Adrenal gland (tissue), 5 donors: ENCODE results near the gene LCA5.

ENCODE experiments used
- POLR2A ChIP-seq, 2 donors: fragments of 450-650 bp; IDR thresholded peaks; one replicate each; pipeline ENCODE4 v1.6.1; 2017; ENCODE audit warnings: antibody characterized with exemption in 2 of 2, mild to moderate bottlenecking in 2 of 2, moderate library complexity in 1 of 2
- TF ChIP-seq, protein P1 (sequence below), 6 experiments: fragments of 450-650 bp in 4 of 6; fragments of 200-600 bp in 2 of 6; sonication (generic) in 1 of 6; IDR thresholded peaks; 1 replicate in 5 of 6; 2 replicates in 1 of 6; pipeline versions ENCODE4 v1.5.1 to v1.8.0; 2016 to 2021; ENCODE audit warnings: antibody characterized with exemption in 6 of 6, mild to moderate bottlenecking in 2 of 6, moderate library complexity in 1 of 6
- donor health status: DM: no; HTN: no; CAD: no.

DNA sequence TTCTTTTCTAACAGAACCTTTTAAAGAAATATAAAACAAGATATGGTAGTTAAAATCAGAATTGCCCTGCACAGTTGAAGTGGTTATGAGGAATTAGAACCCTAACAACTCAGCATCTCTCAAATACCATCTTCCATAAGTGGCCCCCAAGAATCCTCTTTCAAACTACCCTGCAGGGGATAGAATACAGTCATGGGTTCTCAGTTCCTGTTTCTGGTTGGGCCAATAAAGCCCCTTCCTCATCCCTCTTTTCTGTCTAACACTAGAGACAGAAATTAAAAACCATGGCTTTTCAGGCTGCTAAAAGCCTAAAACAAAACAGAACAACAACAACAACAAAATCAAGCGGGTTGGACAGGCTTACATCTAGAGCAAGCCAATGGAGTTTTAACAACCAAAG, 6.7 kb upstream of the LCA5 start:
- TF ChIP-seq POLR2A (IDR thresholded peaks at IDR 0.05): no peak
- TF ChIP-seq, protein P1, sequence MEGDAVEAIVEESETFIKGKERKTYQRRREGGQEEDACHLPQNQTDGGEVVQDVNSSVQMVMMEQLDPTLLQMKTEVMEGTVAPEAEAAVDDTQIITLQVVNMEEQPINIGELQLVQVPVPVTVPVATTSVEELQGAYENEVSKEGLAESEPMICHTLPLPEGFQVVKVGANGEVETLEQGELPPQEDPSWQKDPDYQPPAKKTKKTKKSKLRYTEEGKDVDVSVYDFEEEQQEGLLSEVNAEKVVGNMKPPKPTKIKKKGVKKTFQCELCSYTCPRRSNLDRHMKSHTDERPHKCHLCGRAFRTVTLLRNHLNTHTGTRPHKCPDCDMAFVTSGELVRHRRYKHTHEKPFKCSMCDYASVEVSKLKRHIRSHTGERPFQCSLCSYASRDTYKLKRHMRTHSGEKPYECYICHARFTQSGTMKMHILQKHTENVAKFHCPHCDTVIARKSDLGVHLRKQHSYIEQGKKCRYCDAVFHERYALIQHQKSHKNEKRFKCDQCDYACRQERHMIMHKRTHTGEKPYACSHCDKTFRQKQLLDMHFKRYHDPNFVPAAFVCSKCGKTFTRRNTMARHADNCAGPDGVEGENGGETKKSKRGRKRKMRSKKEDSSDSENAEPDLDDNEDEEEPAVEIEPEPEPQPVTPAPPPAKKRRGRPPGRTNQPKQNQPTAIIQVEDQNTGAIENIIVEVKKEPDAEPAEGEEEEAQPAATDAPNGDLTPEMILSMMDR (IDR thresholded peaks at IDR 0.05): no peak
